T-cell (primary cell): ENCODE data around the gene SYNGR2. TPM values are rescaled to one million over a fixed set of nuclear protein-coding genes. Genes with fewer than 3 reads are reported as not detected.

ENCODE experiments used
- ATAC-seq, 4 experiments: fragments of 200-7000 bp in 3 of 4; fragments of 150-1000 bp in 1 of 4; cut with Tn5 transposase; replicated peaks in 1 of 4; 1 replicate in 3 of 4; 2 replicates in 1 of 4; pipeline ENCODE4 v1.10.0; 2021; ENCODE audit warnings: moderate library complexity in 3 of 4, mild to moderate bottlenecking in 2 of 4, moderate number of reproducible peaks in 1 of 4
- CTCF ChIA-PET, 2 donors: fragments of 300-600 bp; sonication (Branson Sonifier 250); formaldehyde crosslinking; loops; one replicate each; lab custom pipeline; 2022; ENCODE audit warnings: antibody characterized with exemption in 2 of 2; lab: Charles Lee
- POLR2A ChIA-PET, 2 donors: fragments of 300-600 bp; sonication (Branson Sonifier 250); formaldehyde crosslinking; loops; one replicate each; lab custom pipeline; 2022; ENCODE audit warnings: antibody characterized with exemption in 2 of 2; lab: Charles Lee
- DNase-seq, 35 experiments: peaks; one replicate each; pipeline versions ENCODE4 v3.0.0 to v3.0.0-alpha.2; 2013 to 2023
- H3K27ac ChIP-seq: one replicate; pipeline ENCODE4 v1.5.1; 2013; ENCODE audit warnings: low read length
- H3K27me3 ChIP-seq, 2 experiments: replicated peaks in 1 of 2; 1 replicate in 1 of 2; 2 replicates in 1 of 2; pipeline versions ENCODE4 v1.6.1 to v1.7.0; 2013; ENCODE audit warnings: low read length in 1 of 2, mixed read lengths in 1 of 2; ENCODE audit not compliant: control insufficient read depth in 2 of 2, insufficient read depth in 2 of 2; ENCODE audit errors: extremely low read depth in 1 of 2
- H3K36me3 ChIP-seq, 2 donors: 1 replicate in 1 of 2; 2 replicates in 1 of 2; pipeline versions ENCODE4 v1.6.1 to v1.7.0; 2013; ENCODE audit warnings: low read length in 1 of 2; ENCODE audit not compliant: control insufficient read depth in 2 of 2, insufficient read depth in 1 of 2; ENCODE audit errors: extremely low read depth in 1 of 2
- H3K4me1 ChIP-seq, 2 experiments: 1 replicate in 1 of 2; 2 replicates in 1 of 2; pipeline versions ENCODE4 v1.6.1 to v1.7.0; 2013; ENCODE audit warnings: low read length in 2 of 2, mixed read lengths in 1 of 2; ENCODE audit not compliant: insufficient read depth in 2 of 2, control insufficient read depth in 1 of 2; ENCODE audit errors: extremely low read depth in 1 of 2
- H3K4me3 ChIP-seq, 2 donors: 1 replicate in 1 of 2; 2 replicates in 1 of 2; pipeline versions ENCODE4 v1.5.1 to v1.7.0; 2013; ENCODE audit warnings: mild to moderate bottlenecking in 2 of 2, low read length in 1 of 2, moderate library complexity in 1 of 2; ENCODE audit not compliant: control insufficient read depth in 1 of 2; ENCODE audit errors: extremely low read depth in 1 of 2
- H3K9me3 ChIP-seq: 2 replicates; pipeline ENCODE4 v1.7.0; 2013
- H3K27ac Mint-ChIP-seq, 2 donors: one replicate each; pipeline ENCODE4 v1.8.0; 2020 to 2021; ENCODE audit warnings: mild to moderate bottlenecking in 2 of 2, mixed read lengths in 2 of 2
- H3K27me3 Mint-ChIP-seq, 2 donors: one replicate each; pipeline ENCODE4 v1.8.0; 2021 to 2022; ENCODE audit warnings: mixed read lengths in 2 of 2
- H3K36me3 Mint-ChIP-seq: one replicate; pipeline ENCODE4 v1.8.0; 2021; ENCODE audit warnings: mixed read lengths
- H3K4me1 Mint-ChIP-seq, 3 donors: one replicate each; pipeline ENCODE4 v1.8.0; 2020 to 2022; ENCODE audit warnings: mixed read lengths in 3 of 3, mild to moderate bottlenecking in 1 of 3
- H3K4me3 Mint-ChIP-seq, 3 donors: one replicate each; pipeline ENCODE4 v1.8.0; 2020 to 2022; ENCODE audit warnings: mild to moderate bottlenecking in 3 of 3, mixed read lengths in 3 of 3, moderate library complexity in 3 of 3
- H3K9me3 Mint-ChIP-seq, 3 donors: one replicate each; pipeline ENCODE4 v1.8.0; 2020 to 2022; ENCODE audit warnings: mixed read lengths in 3 of 3
- WGBS: methylation state at CpG from one replicate; pipeline ENCODE4 v1.1.5; 2013; ENCODE audit warnings: missing lambda C conversion rate; ENCODE audit not compliant: insufficient coverage; 5-methylcytosine and 5-hydroxymethylcytosine counted together
- total RNA-seq, 35 experiments: library from RNA in 6 of 35; stranded (reverse) in 6 of 35; fragments of 120-200 nt in 1 of 35; gene quantifications; one replicate each; pipeline versions ENCODE4 v1.2.1 to v1.2.4 and lab custom pipeline; 2013 to 2026

SYNGR2 gene
- total RNA-seq, 5 donors from 2014 or later (not counting 1 experiment from before 2014, with no cell fraction given): 56.0 to 86.3 (median 74.6) TPM

DNA sequence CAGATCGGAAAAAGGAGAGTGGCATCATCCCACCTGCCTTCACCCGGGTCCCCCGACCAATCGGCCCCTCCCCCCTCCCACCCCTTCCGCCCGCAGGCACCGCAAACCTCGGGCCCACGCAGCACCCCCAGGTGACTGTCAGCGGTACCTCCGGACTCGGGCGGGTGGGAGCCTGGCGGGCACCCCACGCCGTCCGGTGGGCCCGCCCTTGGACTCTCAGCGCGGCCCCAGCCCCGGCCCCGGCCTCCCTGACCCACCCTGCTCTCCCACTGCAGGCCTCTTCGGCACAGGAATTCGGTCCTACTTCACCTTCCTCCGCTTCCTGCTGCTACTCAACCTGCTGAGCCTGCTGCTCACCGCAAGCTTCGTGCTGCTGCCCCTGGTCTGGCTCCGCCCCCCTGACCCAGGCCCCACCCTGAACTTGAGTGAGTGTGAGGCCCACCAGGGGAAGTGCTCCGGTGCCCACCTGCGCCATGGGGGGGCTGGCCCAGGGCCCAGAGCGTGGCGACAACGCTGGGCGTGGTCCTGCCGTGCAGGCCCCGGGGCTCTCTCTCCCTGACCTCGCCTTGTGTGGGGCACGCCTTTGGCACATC is 36.2 kb upstream of the SYNGR2 start:
- ChIA-PET POLR2A (no interaction called here), CTCF (interaction anchor here in 1 of 2 donors (0.7 kb wide), 1 partner anchor 127 kb away, joined by 7 read pairs; no protein-coding TSS in a partner anchor)
- WGBS: under 1% methylated on average over 31 of the region's 38 CpGs
- peak overlapping the region; percentile 52 to 83 for H3K4me3 ChIP-seq
- Mint-ChIP-seq H3K4me1 (peaks cover 63 to 69% (median 67%) of the 10 kb centered on the region in 3 donors), H3K27me3 (no peaks in the 10 kb centered on the region), H3K4me3 (peak overlapping the region; percentile 75 to 99 (median 76)), H3K9me3 (no peaks in the 10 kb centered on the region), H3K36me3 (peaks cover 21% of the 10 kb centered on the region), H3K27ac (peak overlapping the region; percentile 90 to 92)
- H3K36me3 ChIP-seq: peaks cover 18 to 53% of the 10 kb centered on the region in 2 donors
- H3K27me3 ChIP-seq: no peaks in the 10 kb centered on the region
- ATAC-seq (peak in 3 of 4 experiments; percentile 2 to 11 (median 10)), DNase-seq (peak in 33 of 35 experiments; percentile 45 to 84 (median 61))
- H3K27ac ChIP-seq: peak overlapping the region; percentile 58
- H3K4me1 ChIP-seq: peaks cover 34 to 72% of the 10 kb centered on the region in 2 experiments
- no peaks in the 10 kb centered on the region for H3K9me3 ChIP-seq

DNA sequence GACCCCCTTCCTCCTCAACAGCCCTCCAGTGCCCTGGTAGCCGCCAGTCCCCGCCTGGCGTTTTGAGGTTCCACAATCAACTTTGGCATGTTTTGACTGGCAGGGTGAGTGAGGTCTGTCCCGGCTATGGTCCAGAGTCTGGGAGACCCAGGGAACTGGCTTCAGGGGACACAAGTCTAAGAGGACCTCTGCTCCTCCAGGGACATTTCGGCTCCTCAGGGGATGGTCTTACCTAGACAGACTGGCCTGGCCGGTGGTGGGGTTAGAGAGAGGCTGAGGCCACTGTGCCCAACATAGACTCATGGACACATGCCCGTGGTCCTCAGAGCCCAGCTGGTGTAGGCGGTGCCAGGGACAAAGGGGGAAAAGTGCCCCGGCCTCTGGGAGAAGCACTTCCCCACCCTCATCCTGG is 35.6 kb upstream of the SYNGR2 start:
- ATAC-seq: no peak
- Mint-ChIP-seq H3K4me1 (peaks cover 67 to 75% (median 71%) of the 10 kb centered on the region in 3 donors), H3K4me3 (peak overlapping the region; percentile 75 to 99 (median 76)), H3K36me3 (peaks cover 24% of the 10 kb centered on the region), H3K27ac (peak overlapping the region; percentile 90 to 92), H3K27me3 (no peaks in the 10 kb centered on the region), H3K9me3 (no peaks in the 10 kb centered on the region)
- Histone ChIP-seq H3K27me3 (no peaks in the 10 kb centered on the region), H3K9me3 (no peaks in the 10 kb centered on the region), H3K27ac (peak overlapping the region; percentile 58), H3K4me3 (peak overlapping the region; percentile 52 to 83), H3K36me3 (peaks cover 19 to 59% of the 10 kb centered on the region in 2 donors), H3K4me1 (peaks cover 40 to 74% of the 10 kb centered on the region in 2 experiments)
- POLR2A ChIA-PET: no interaction called here
- DNase-seq: peak in 1 of 35 experiments; percentile 27
- CTCF ChIA-PET: interaction anchor here in 1 of 2 donors (0.7 kb wide), 1 partner anchor 126 kb away, joined by 7 read pairs; no protein-coding TSS in a partner anchor
- WGBS: 30% methylated on average over 4 of the region's 9 CpGs

GRCh38 chr17:78133179-78133951 is 35.0 kb upstream of the SYNGR2 start:
- ATAC-seq: no peak
- 23% methylated on average over 25 of the region's 30 CpGs for WGBS
- peaks cover 24% of the 10 kb centered on the region for H3K36me3 Mint-ChIP-seq

DNA sequence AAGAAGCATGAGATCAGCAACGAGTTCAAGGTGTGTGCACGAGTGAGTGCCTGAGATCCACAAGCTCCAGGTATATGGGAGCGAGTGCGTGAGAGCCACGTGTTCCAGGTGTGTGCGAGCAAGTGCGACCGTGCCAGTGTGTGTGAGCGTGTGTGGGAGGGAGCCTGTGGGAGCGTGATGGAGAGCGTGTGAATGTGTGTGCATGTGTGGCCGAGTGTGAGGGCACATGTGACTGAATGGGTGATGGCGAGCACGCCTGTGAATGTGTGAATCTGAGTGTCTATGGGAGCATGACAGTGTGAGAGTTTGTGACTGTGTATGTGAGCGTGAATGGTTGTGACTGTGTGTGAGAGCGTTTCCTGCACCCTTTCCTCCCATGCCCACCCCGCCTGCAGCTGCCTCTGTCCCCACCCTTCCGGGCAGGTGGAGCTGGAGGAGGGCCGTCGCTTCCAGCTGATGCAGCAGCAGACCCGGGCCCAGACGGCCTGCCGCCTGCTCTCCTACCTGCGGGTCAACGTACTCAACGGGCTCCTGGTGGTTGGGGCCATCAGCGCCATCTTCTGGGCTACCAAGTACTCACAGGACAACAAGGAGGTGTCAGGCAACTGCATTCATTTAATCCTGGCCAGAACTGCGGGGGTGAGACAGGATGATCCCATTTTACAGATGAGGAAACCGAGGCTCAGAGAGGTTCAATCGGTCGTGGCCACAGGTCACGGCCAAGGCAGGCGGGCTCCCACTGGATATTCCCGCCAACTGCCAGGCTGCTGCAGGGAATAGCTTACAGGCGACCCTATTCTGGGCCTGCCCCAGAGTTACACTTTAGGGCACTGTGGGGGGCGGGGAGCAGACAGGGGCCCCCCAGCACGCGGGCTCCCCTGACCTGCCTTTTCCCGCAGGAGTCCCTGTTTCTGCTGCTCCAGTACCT is 34.1 kb upstream of the SYNGR2 start:
- H3K36me3 ChIP-seq: peaks cover 22 to 71% of the 10 kb centered on the region in 2 donors
- H3K9me3 Mint-ChIP-seq: no peaks in the 10 kb centered on the region
- H3K4me3 Mint-ChIP-seq: peak overlapping the region; percentile 75 to 99 (median 76)
- ChIA-PET CTCF (interaction anchor here in 1 of 2 donors (0.8 to 1.3 kb wide), 3 partner anchors 11 to 18 kb away, joined by 3 to 4 read pairs (median 3); no protein-coding TSS in a partner anchor), POLR2A (no interaction called here)
- H3K9me3 ChIP-seq: no peaks in the 10 kb centered on the region
- peak; percentile 65 to 91 (median 78) for DNase-seq
- peak overlapping the region; percentile 52 to 83 for H3K4me3 ChIP-seq
- H3K27me3 Mint-ChIP-seq: no peaks in the 10 kb centered on the region
- no peaks in the 10 kb centered on the region for H3K27me3 ChIP-seq
- peaks cover 77 to 84% (median 80%) of the 10 kb centered on the region in 3 donors for H3K4me1 Mint-ChIP-seq
- H3K36me3 Mint-ChIP-seq: peaks cover 24% of the 10 kb centered on the region
- peak; percentile 23 to 39 (median 28) for ATAC-seq
- peaks cover 41 to 83% of the 10 kb centered on the region in 2 experiments for H3K4me1 ChIP-seq
- peak overlapping the region; percentile 58 for H3K27ac ChIP-seq
- WGBS: 17% methylated on average over 31 of the region's 39 CpGs
- H3K27ac Mint-ChIP-seq: peak overlapping the region; percentile 90 to 92

More at GRCh38 chr17:78133179-78133951, 35.0 kb upstream of the SYNGR2 start:
- H3K4me3 ChIP-seq: peak overlapping the region; percentile 52 to 83
- peaks cover 43 to 80% of the 10 kb centered on the region in 2 experiments for H3K4me1 ChIP-seq
- ChIA-PET CTCF (interaction anchor here in 1 of 2 donors (0.8 kb wide), 1 partner anchor 11 kb away, joined by 3 read pairs; no protein-coding TSS in a partner anchor), POLR2A (no interaction called here)
- H3K27ac Mint-ChIP-seq: peak overlapping the region; percentile 90 to 92
- no peaks in the 10 kb centered on the region for H3K9me3 Mint-ChIP-seq
- peak overlapping the region; percentile 58 for H3K27ac ChIP-seq
- peaks cover 22 to 63% of the 10 kb centered on the region in 2 donors for H3K36me3 ChIP-seq
- peak in 3 of 35 experiments; percentile 23 to 41 (median 33) for DNase-seq
- peaks cover 73 to 81% (median 77%) of the 10 kb centered on the region in 3 donors for H3K4me1 Mint-ChIP-seq
- no peaks in the 10 kb centered on the region for H3K27me3 Mint-ChIP-seq
- H3K4me3 Mint-ChIP-seq: peak overlapping the region; percentile 75 to 99 (median 76)
- no peaks in the 10 kb centered on the region for H3K27me3 ChIP-seq
- no peaks in the 10 kb centered on the region for H3K9me3 ChIP-seq

DNA sequence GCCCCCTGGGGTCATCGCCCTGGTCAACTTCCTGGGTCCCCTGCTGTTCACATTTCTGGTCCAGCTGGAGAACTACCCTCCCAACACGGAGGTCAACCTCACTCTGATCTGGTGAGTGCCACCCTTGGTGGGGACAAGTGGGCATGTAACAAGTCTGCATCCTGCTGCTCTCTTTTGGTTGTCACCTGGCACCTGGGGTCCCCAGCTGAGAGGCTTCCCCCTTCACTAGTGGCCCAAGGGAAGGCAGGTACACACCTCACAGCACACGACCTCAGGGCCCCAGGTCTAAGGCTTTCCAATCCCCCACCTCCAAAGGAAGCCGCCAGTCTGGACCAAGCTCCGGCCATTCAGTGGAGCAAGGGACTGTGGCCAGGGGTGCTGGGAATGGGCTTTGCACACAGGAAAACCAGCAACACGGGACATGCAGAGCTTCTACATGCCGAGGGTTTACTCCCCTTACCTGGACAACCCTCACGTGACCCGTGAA is 33.4 kb upstream of the SYNGR2 start:
- ChIA-PET POLR2A (no interaction called here), CTCF (interaction anchor here in 1 of 2 donors (0.9 to 1.3 kb wide), 2 partner anchors 15 to 18 kb away, joined by 3 to 4 read pairs; no protein-coding TSS in a partner anchor)
- H3K4me3 ChIP-seq: peak overlapping the region in 1 of 2 donors; percentile 5
- peaks cover 24% of the 10 kb centered on the region for H3K36me3 Mint-ChIP-seq
- peaks cover 74 to 82% (median 78%) of the 10 kb centered on the region in 3 donors for H3K4me1 Mint-ChIP-seq
- WGBS: 80% methylated on average over 1 of the region's 9 CpGs
- H3K4me3 Mint-ChIP-seq: peak overlapping the region in 1 of 3 donors; percentile 99
- no peaks in the 10 kb centered on the region for H3K9me3 ChIP-seq
- H3K27ac ChIP-seq: peak overlapping the region; percentile 13
- H3K27ac Mint-ChIP-seq: peak overlapping the region; percentile 39 to 86
- peaks cover 38 to 83% of the 10 kb centered on the region in 2 experiments for H3K4me1 ChIP-seq
- no peak for ATAC-seq
- H3K27me3 Mint-ChIP-seq: no peaks in the 10 kb centered on the region
- peaks cover 22 to 72% of the 10 kb centered on the region in 2 donors for H3K36me3 ChIP-seq
- no peaks in the 10 kb centered on the region for H3K27me3 ChIP-seq
- peak in 1 of 35 experiments; percentile 3 for DNase-seq
- no peaks in the 10 kb centered on the region for H3K9me3 Mint-ChIP-seq
